A673 (cell line): ENCODE data around the gene SCMH1. TPM values are rescaled to one million over a fixed set of nuclear protein-coding genes. Genes with fewer than 3 reads are reported as not detected.

ENCODE experiments used
- BruUV-seq: library from RNA; stranded (reverse); fragments of 400-500 nt; replicated peaks from 2 replicates; lab custom pipeline; 2021; lab: Mats Ljungman, UMichigan
- CTCF ChIA-PET: fragments of 300-600 bp; sonication (Branson Sonifier 250); formaldehyde crosslinking; loops from one replicate; lab custom pipeline; 2022; ENCODE audit warnings: antibody characterized with exemption; lab: Charles Lee
- POLR2A ChIA-PET: fragments of 300-600 bp; sonication (Branson Sonifier 250); formaldehyde crosslinking; loops from one replicate; lab custom pipeline; 2022; ENCODE audit warnings: antibody characterized with exemption; ENCODE audit not compliant: low non-redundant PET; lab: Charles Lee
- DNase-seq: peaks from one replicate; pipeline ENCODE4 v3.0.0-alpha.2; 2015; ENCODE audit warnings: low spot score
- H3K27ac ChIP-seq: fragments of 200-600 bp; sonication (generic); 2 replicates; pipeline ENCODE4 v1.5.1; 2016; ENCODE audit warnings: mixed run types, low read depth, mild to moderate bottlenecking, mixed read lengths, antibody characterized with exemption, low read length; ENCODE audit not compliant: poor library complexity, severe bottlenecking
- H3K27me3 ChIP-seq: fragments of 200-600 bp; sonication (generic); replicated peaks from 2 replicates; pipeline ENCODE4 v1.6.1; 2017; ENCODE audit warnings: mixed run types, low read depth, mild to moderate bottlenecking, mixed read lengths, antibody characterized with exemption, low read length; ENCODE audit not compliant: insufficient read depth, poor library complexity
- H3K36me3 ChIP-seq: fragments of 200-600 bp; sonication (generic); 2 replicates; pipeline ENCODE4 v1.6.1; 2016; ENCODE audit warnings: mixed run types, mild to moderate bottlenecking, mixed read lengths, antibody characterized with exemption, low read length; ENCODE audit not compliant: insufficient read depth, poor library complexity, severe bottlenecking
- H3K4me1 ChIP-seq: fragments of 200-600 bp; sonication (generic); 2 replicates; pipeline ENCODE4 v1.6.1; 2017; ENCODE audit warnings: mixed run types, mild to moderate bottlenecking, mixed read lengths, antibody characterized with exemption, low read length; ENCODE audit not compliant: insufficient read depth, poor library complexity, severe bottlenecking
- H3K4me3 ChIP-seq: fragments of 200-600 bp; sonication (generic); 2 replicates; pipeline ENCODE4 v1.5.1; 2016; ENCODE audit warnings: low read depth, mixed run types, mild to moderate bottlenecking, mixed read lengths, low read length; ENCODE audit not compliant: poor library complexity, severe bottlenecking
- H3K9me3 ChIP-seq: fragments of 200-600 bp; sonication (generic); 2 replicates; pipeline ENCODE4 v1.6.1; 2016; ENCODE audit warnings: mixed run types, low read depth, mild to moderate bottlenecking, mixed read lengths, antibody characterized with exemption, low read length; ENCODE audit not compliant: poor library complexity, severe bottlenecking
- CTCF ChIP-seq: fragments of 300-800, 200-600 bp; sonication (generic); conservative IDR thresholded peaks from 2 replicates; pipeline ENCODE4 v1.5.1; 2017; ENCODE audit warnings: low read depth, mild to moderate bottlenecking, antibody characterized with exemption, low read length, moderate library complexity, mixed read lengths
- EZH2 ChIP-seq: fragments of 200-600 bp; sonication (generic); IDR thresholded peaks from 2 replicates; pipeline ENCODE4 v1.6.1; 2017; ENCODE audit warnings: borderline replicate concordance, low read depth, mild to moderate bottlenecking, mixed read lengths, antibody characterized with exemption, low read length; ENCODE audit not compliant: poor library complexity, severe bottlenecking
- intact Hi-C: fragments of 100-400 bp; cut with micrococcal nuclease; formaldehyde crosslinking; loops from one replicate; pipeline ENCODE4 v1.10.0; 2022; ENCODE audit not compliant: unreplicated experiment
- total RNA-seq: library from RNA; stranded (reverse); gene quantifications from 2 replicates; pipeline ENCODE4 v1.2.3, GENCODE V29; 2021

Gene SCMH1
- total RNA-seq, 1 experiment from 2014 or later = 30.4 TPM

DNA sequence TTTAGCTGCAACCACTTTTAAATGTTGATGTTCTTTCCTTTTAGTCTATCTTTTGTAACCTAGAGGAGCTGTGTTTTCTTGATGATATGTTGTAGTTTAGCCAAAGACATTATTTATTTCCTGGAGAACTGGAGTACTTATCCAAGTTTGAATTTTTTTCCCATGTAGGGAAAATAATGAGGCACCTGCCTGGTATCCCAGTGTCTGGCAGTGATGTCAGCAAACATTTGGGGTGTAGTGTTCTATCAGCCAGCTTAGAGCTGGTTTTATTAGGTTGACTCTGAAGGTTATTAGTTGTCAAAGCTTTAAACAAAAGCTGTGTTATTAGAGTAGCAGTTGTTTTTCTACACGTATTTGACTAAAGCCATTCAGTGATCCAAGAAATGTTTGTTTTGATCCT, 259.4 kb downstream of the SCMH1 start:
- DNase-seq = no peak
- POLR2A ChIA-PET = no interaction called here
- no peak overlapping the region for H3K4me3 ChIP-seq
- TF ChIP-seq CTCF = no peak
- no peak for TF ChIP-seq EZH2
- peak overlapping the region; percentile 11 for H3K27ac ChIP-seq
- intact Hi-C loops = no loop called here
- H3K27me3 ChIP-seq = no peaks in the 10 kb centered on the region
- CTCF ChIA-PET = no interaction called here
- peaks cover 43% of the 10 kb centered on the region for H3K36me3 ChIP-seq
- no TSS peak for BruUV-seq
- H3K4me1 ChIP-seq = peaks cover 10% of the 10 kb centered on the region
- H3K9me3 ChIP-seq = no peaks in the 10 kb centered on the region

- Histone ChIP-seq H3K27ac (no peak overlapping the region), H3K4me1 (peaks cover 10% of the 10 kb centered on the region), H3K4me3 (peak overlapping the region; percentile 62), H3K27me3 (no peaks in the 10 kb centered on the region), H3K9me3 (no peaks in the 10 kb centered on the region), H3K36me3 (peaks cover 34% of the 10 kb centered on the region)
- BruUV-seq = no TSS peak
- DNase-seq = no peak
- intact Hi-C loops = no loop called here
- CTCF ChIA-PET = no interaction called here
- POLR2A ChIA-PET = no interaction called here
- TF ChIP-seq EZH2 = no peak
- TF ChIP-seq CTCF = no peak
These were observed 260.2 kb downstream of the SCMH1 start for GRCh38 chr1:40981691-40982448.

DNA sequence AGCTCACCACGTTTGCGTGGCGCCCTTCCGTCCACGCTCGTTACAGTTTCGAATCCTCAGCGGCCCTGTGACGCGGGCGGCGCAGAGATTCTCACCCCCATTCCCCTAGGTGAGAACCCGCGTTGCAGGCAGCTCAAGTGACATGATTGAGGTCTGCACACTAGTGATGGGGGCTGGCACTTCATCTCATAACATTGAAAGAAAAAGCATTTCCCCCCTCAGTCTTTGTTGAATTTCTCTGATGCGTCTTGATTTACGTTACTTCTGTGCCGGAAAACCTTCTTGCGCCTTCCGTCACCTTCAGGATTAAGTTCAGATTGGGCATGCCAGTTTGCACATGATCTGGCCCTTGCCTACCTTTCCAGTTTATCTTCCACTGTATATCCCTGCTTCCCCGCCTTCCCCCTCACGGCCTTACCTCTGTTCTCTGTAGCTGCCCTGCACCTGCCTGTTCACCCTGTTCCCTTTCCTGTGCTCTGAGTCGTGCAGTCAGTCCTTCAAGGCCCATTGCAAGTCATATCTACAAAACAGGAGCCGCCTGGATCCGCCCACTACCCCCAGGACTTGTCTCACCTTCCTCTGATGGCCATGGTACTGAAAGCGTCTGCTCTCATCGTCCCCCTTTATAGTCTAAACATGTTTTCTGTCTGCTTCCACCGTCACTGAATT, 261.5 kb downstream of the SCMH1 start:
- TF ChIP-seq EZH2 (no peak), CTCF (no peak)
- DNase-seq = peak; percentile 35
- H3K27ac ChIP-seq = peak overlapping the region; percentile 94
- H3K9me3 ChIP-seq = no peaks in the 10 kb centered on the region
- H3K27me3 ChIP-seq = no peaks in the 10 kb centered on the region
- peaks cover 22% of the 10 kb centered on the region for H3K36me3 ChIP-seq
- peak overlapping the region; percentile 62 for H3K4me3 ChIP-seq
- H3K4me1 ChIP-seq = peaks cover 10% of the 10 kb centered on the region
- no TSS peak for BruUV-seq
- intact Hi-C loops = no loop called here
- CTCF ChIA-PET = no interaction called here
- POLR2A ChIA-PET = no interaction called here
